ENCODE measurements around the gene NFKBIE.

- TF ChIP-seq EZH2phosphoT487 (IDR thresholded peaks at IDR 0.05; ENCODE audit: low read depth, severe bottlenecking, unreplicated experiment) (no peak), CTCF (IDR thresholded peaks at IDR 0.05; ENCODE audit: poor library complexity) (no peak)
Measured at GRCh38 chr6:44246663-44247337, 18.6 kb downstream of the NFKBIE start, which contains the start of gene HSP90AB1.

Measured in hepatocyte (in vitro differentiated cells).